Fibroblast of gingiva (primary cell): Measurements from ENCODE around the gene PAX7.

Source experiments
- DNase-seq: peaks from one replicate; pipeline ENCODE4 v3.0.0-alpha.2; 2011; ENCODE audit warnings: low read depth

Gene PAX7

DNA sequence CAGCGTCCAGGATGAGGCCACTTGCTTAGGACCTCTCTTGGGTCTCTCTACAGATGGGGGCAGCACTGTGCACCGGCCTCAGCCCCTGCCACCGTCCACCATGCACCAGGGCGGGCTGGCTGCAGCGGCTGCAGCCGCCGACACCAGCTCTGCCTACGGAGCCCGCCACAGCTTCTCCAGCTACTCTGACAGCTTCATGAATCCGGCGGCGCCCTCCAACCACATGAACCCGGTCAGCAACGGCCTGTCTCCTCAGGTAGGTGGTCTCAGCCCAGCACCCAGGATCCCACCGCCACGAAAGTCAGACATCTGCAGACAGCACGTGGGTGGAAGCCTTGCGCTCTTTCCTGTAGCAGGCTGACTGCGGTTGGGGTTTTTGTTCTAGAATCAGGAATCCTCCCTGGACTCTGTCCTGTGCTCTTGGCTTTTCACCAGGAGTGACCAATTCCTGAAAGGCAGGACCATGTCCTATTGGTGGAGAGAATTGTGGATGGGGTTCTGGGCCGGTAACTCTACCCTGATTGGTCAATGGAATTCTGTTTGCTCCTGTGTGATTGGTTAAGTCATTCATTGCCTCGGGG lies 72.5 kb downstream of the PAX7 start:
- DNase-seq = no peak

DNA sequence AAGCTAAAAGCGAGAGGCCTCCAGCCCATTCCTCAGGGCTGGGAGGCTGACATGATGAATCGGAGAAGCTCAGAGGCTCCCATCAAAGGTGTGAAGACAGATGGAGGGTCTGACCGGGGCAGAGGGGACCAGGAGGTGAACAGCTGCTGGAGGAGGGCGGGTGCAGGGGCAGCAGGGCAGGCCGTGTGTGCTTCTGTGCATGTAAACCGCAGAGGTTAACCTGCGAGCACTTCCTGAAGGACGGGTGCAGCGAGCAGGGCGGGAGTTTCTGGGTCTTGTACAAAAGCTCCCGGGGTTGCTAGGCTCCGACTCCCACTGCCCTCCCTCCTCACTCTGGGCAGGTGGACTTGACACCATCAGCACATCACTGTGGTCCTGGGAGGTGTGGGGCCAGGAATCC lies 75.2 kb downstream of the PAX7 start:
- no peak for DNase-seq

DNA sequence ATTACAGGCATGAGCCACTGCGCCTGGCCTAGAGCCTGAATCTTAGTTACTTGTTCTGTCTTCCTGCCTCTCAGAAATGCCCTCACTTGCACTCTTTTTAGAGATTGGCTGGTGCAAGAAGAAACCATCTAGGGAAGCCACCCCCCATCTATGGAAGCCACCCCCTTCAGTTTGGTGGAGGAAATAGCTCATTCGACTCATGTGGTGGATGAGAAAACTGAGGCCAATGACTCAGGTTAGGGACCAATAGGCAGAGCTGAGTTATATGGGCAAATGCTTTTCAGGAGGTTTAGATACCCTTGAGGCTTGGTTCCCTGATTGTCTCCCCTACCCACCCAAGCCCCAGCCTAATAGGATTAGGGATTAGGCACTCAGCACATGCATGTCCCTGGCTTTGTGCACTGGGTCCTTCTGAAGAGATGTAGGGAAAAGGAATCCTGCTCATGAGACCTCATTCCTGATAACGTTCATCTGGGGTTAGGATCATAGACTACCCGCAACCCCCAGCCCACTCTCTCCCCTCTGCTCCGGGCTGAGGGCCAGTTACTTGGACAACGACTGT lies 77.1 kb downstream of the PAX7 start:
- no peak for DNase-seq

DNA sequence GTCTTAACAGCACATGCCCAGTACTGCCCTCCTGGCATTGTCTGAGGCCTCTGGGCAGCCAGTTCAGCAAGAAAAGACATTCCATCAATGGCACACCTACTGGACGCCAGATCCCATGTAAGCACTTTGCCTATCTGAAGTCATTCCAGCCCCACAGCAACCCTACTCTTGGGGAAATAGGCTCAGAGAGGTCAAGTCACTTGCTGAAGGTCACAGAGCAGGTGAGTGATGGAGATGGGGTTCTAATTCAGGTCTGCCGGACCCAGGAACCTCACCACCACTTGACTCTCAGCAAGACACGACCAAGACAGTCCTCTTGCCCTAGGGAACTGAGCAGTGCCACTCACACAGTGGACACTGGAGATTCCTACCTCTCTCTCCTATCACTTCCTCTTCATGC lies 79.4 kb downstream of the PAX7 start:
- no peak for DNase-seq

DNA sequence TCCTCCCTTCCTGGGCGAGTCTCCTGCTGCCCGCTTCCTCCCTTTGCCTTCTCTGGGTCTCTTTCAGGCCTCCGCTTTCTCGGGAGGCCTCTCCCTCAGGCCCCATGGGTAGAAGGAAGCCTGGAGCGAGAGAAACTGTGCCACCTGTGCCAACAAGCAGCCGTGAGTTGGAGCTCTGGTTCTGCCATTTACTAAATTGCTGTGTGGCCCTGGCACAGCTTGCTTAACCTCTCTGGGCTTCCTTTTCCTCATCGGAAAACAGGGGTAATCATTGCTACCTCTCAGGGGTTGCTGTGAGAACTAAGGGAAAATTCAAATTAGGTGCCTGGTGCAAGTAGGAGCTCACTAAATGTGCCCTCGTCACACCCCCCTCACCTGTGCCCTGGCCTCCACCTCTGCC lies 80.4 kb downstream of the PAX7 start:
- DNase-seq = no peak

DNA sequence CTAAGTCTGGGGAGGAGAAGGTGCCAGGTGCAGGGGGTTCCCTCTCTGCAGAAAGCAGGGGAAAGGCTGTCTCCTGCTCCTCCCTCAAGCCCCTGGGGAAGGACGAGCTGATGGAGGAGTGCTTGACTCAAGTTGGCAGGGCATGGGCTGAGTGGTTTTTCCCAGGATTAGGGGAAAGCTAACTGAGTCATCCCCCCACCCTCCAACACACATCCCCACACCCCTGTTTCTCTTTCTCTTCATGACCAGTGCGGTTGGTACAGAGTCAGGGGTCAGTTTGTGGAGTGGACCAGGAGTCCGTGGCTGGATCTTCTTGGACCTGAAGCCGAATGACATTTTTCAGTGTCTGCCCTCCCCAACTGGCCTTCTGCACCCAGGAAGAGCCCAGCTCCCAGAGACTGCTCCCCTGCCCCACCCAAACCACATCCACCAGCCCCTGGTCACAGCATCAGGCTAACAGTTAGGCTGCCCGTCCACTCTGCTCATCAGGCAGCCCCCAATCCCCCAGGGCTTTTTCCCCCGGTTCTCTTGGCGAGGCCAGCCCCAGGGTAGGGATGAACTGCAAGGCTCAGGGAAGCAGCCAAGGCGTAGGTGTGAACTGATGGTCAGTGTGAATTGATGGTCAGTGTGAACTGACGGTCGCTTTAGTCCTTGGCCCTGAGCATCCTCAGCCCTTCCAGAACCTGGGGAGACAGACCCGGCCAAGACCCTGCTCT lies 81.0 kb downstream of the PAX7 start:
- DNase-seq = no peak

DNA sequence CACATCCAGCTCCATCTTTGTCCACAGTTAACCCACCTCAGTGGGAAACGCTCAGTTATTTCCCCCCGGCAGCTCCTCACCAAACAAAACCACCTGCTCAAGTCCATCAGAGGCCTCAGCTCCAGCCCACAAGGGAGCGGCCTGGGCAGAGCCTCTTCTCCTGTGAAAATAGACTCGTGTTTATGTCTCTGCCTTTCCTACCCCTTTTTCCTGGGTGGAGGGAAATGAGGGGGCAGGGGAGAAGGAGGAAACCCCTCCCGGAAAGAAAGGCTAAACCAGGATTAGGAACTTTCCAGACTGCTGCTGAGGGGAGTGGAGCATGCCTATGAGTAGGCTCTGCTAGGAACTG lies 81.6 kb downstream of the PAX7 start:
- no peak for DNase-seq

DNA sequence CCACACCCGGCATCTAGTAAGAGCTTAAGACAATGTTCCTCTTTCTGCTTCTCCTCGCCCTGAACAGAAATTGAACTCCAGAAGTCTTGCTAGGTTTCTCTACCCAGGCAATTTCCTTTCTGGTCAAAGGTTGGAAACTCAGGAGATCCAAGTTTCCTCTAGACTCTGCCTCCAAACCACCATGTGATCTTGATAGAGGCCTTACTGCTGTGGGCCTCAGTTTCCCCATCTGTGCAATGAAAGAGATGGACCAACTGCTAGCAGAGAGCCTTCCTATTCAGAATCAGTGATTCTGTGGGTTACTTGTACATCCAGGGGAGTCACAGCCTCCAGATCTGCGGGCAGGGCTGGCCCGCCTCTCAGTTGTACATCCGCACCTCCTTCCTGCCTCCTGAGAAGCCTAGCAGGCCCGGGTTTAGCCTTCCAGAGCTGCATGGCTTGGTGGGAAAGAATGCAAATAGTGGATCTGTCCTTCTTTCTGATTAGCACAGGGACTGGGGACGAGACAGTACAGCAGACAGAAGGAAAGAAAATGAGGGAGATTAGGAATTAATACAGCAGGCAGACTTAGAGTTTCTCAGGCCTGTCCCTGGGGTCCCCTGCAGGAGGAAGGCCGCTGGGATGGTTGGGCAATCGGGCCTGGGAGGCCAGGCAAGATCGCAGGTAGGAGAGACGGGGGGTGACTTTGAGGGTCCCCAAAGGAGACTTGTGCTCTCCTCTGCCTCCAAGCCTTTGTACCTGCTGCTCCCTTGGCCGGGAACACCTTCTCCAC lies 83.9 kb downstream of the PAX7 start:
- DNase-seq = no peak

DNA sequence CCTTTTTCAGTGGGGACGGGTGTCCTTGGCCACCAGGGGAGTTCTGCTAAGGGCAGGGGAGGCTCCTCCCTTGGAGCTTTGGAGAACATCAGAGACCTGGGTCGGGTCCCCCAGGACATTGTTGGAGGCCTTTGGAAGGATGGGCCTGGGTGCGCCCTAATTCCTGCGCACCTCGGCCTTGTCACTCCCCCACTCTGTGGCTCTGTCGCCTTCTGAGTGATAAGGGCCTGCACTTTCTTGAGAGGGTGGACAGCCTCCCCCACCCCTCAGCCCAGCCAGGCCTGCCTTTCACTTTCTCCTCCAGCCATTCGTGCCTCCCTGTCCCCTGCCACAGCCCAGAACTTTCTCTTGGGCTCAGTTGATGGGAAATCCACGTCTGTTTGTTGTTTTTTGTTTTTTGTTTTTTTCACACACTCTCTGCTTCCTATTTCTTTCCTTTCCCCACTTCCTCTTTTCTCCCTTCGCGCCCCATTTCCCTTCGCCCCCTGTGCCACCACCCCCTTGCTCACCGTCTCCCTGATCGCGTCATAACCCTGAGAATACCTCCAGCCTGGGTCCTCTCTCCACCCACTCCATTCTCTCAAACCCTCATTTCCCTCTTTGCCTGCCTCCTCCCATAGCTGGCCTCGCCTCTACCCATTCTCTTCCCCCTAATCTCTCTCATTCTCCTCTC lies 85.6 kb downstream of the PAX7 start:
- DNase-seq = no peak

DNA sequence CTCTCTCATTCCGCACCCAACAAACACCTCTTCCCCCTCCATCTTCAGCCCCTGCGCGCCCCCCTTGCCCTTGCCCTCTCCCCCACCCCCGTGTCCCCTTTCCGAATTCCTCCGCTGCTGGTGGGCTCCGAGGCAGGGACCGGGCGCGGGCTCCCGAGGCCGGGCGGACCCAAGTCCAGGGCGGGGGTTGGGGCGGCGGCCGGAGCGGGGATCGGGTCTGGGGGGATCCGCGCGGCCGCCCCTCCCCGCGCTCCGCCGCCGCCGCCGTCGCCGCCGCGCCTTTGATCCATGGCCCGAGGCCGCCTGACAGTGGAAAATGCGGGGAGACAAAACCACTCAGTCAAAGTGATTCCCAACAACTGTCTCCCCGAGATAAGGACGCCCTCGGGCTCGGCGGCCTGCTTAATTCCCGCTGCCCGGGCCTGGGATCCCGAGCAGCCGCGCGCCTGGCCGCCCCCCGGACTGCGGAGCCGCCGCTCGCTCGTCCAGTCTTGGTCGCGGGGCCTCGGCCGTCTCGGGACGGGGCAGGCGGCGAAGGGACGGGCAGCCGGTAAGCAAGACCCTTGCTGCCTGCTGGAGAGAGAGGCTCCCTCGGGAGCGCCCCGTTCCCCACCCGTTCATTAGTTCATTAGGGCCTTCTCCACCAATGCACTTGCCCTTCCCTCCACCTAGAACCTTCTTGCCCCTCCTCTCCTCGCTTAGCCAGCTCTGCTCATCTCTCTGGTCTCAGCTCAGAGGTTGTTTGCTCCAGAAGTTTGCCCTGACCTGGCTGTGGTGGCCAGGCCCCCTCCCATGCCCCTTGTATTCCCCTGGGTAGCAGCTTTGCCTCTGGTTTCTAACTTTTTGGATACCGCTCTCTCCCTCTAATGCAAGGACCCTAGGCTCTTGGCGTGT lies 86.4 kb downstream of the PAX7 start:
- DNase-seq = no peak

DNA sequence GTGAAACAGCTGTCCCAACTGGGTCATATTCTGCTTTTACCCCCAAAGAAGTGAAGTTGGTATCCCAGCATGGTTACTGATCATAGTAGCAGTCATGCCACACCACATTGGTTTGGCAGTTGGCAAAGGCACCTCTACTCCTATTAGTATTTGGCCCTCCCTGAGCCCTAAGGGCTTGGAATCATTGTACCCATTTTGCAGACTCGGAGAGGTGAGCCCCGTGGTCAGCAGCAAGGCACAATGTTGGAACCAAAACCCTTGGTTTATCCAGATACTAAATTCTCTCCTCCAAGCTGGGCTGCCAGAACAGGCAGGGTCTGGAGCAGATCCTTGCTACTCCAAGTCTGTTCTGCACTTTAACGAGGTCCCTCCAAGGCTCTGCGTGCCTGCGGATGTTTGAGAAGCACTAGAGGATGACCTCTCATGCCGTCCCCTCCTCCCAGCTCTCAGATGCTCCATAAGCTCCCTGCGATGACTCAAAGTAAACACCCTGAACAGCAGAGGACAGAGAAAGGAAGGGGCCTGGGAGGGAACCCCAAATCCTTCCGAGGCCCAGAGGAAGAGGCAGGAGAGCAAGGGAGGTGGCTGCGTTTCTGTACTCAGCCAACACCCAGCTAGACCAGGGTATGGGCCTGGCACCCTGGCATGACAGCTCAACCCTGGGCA lies 89.3 kb downstream of the PAX7 start:
- no peak for DNase-seq

DNA sequence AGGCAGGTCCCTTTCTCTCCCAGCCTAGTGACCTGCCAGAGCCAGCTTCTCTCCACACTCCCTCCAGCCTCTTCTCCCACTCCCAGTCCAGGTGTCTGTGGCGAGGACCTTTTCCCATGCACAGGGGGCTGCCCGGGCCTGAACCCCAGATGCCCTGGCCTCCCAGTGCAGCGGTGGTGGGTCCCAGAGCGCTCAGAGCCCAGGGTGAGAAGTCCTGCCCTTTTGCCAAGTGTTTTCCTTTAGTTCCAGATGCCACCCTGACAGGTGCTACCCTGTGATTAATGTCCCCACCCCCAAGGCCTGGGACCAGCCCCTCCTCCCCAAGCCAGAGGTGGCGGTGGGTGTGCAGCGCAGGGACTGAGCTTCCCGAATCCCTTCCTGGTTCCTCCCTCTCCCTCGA lies 90.4 kb downstream of the PAX7 start:
- no peak for DNase-seq

DNA sequence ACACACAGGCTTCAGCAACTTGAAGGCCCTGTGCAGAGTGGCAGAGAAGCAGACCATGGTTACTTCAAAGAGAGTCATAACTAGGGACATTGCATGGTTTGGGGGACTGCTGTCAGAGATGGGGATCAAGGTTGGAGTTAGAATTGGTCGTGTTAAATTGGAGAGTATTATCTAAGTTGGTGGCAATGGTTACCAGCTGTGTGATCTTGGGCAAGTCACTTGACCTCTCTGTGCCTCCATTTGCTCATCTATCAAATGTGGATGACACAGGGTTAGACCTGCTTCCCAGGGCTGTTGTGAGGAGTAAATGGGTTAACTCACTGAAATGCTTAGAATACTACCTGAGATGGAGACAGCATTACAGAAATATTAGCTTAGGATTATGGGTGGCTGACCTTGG lies 91.1 kb downstream of the PAX7 start:
- no peak for DNase-seq

DNA sequence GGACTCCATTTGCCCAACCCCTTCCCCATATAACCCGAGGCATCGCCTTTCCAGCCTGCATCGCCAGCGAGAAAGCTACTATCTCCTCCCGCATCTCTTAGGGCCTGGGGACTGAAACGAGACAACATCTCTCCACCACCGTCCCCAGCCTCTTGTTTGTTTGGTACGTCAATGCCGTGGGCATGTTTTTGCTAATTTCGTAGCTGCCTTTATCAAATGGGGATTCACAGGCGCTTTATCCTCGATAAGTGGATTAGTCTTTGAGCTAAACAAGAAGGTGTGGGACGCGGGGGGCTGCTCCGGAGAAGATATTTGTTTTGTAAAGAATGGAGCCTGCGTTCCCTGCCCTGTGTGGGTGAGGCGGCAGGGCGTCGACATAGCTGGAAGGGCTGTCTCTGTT lies 91.6 kb downstream of the PAX7 start:
- DNase-seq = no peak

DNA sequence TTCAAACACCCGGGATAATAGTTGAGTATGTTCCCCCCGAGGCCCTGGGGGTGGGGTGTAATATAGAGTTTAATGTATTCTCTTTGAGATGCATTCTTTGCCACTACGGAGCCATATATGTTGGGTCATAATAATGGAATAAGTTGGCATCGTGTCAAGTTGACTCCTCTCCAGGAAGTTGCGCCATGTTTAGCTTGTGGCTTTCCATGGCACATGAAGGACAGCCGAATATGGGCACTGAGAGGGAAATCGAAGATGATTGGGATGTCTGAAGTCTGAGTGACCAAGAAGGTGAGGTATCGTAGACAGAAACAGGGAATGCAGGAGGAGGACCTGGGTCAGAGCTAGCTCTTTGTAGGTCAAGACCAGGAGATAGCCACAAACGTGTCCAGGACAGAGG lies 92.6 kb downstream of the PAX7 start:
- DNase-seq = no peak

DNA sequence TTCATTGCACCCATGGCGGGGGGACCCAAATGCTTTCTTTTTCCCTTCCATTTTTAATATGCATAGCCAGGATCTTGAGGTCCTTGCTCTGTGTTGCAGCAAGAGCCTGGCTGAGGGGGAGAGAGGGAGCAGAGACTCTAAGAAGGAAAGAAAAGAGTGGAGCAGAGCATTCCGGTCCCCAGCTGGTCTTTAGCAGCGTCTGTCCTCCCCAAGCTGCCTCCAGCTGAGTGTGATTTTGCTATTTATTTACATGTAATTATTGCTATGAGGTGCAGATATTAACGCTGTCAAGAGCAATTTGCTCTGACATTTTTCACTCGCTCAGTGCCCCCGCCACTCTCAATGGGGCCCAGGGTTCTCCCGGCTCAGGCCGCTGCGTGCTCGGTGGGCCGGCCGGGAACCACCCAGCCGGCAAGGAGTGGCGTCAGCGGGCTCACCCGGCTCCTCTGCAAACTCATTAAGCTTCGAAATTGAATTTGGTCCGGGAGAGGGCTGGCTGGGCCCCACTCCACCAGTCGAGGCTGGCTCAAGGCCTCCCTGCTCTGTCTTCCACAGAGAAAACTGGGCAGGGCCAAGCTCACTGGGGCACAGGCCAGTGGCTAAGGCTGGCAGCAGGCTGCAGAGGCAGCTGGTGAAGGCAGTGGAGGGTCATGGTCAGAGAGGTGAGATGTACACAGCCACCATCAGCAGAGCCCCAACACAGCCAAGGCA lies 93.2 kb downstream of the PAX7 start:
- DNase-seq = no peak

DNA sequence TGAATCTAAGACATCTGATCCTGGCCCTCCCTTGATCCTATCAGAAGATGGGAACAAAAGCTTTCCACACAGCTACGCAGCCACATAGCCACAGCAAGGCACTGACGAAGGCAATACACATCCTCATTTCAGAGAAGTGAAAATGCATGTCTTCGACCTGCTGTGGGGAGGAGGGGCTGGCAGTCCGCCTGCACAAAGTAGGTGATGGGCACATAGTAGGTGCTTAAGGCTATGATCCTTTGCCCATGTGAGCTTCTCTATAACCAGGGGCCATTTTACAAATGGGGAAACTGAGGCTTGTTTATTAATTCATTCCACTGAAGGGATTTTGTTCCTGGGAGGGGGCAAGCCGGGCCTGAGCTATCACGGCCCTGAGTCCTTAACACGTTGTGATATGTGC lies 94.2 kb downstream of the PAX7 start:
- DNase-seq = no peak

DNA sequence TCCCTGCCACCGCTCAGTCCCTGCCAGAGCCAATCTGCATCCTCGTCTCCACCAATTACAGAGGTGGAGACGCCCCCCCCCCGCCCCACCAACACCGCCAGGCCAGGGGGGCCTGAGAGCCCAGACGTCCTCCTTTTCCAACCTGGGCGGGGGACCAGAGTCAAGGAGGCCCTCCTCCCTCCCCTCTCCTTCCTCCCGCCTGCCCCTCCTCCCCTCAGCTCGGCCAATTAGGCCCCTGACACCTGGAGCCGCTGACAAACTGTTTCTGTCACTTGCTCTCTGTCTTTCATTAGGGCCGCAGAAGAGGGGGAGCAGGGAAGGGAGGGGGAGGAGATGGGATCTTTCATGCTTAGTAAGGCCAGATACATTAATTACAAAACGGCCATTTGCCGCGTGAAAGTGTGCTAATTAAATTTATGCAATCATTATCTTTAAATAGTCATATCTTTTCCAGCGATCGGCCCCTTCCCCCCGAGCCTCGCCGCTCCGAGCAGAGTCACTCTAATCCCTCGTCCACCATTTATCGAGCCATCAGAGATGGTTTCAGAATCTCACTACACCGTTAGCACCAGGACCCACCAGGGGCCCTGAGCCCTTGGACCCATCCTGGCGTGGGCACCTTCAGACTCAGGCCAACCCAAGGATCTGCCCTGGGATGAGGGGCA lies 94.7 kb downstream of the PAX7 start:
- DNase-seq = no peak

DNA sequence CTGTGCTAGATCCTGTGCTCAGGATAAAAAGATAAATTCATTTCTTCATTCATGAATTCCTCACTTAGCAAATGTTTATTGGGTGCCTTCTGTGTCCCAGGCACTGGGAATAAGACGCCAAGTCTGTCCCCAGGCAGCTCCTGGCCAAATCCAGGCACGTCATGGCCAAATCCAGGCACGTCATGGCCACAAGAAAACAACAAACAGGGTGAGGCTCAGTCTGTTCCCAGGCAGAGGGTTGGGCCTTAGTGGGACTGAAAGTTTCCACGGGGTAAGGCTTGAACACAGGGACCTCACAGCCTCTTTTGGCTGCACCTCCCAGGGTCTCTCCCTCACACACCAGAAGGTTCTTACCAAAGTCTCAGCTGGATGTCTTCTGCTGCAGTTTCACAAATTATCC lies 95.7 kb downstream of the PAX7 start:
- no peak for DNase-seq

DNA sequence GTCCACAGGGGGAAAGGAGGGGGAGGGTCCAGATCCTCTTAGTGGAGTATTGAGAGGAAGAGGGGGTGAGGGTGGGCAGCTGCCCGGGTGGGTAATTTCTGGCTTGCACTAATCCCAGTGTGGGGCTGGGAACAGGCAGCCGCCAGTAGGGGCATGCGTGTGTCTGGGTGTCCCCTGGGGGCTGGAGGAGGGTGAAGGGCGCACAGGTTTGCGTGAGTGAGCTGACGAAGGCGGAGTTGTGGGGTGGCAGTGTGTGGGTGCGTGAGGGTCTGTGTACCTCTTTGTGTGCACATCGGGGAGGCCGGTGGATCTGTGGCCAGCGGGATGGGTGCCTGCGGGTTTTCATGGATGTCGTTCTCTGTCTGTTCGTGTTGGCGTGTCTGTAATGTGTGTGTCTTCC lies 97.3 kb downstream of the PAX7 start:
- DNase-seq = no peak
